ENCODE measurements around the gene UGT3A1.

The UGT3A1 gene

DNA sequence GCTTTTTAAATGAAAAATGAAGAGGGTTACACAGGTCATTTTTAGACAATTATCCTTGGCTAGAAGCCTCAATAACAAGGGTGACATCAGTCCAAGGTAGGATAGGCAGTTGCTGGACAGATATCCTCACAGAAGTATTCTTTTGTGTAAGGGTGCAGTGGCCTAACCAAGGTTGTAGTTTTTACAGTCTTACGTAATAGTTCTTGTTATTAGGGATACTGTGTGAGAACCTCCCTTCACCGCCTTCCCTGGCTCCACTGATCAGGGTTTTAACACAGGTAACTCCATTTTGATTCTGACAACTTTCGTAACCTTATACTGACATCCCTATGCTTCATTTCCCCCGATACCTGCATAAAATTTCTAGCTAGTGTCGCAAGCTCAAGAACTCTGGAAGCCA lies 44.1 kb downstream of the UGT3A1 start:
- 82 to 93% methylated on average over 2 to 4 of the region's 5 CpGs for WGBS, 2 experiments (ENCODE audit: insufficient coverage in 2 of 2)
- no peaks in the 10 kb centered on the region for H3K4me1 ChIP-seq (ENCODE audit: control insufficient read depth, insufficient read depth, low read length, poor library complexity, severe bottlenecking)
- peaks cover 4% of the 10 kb centered on the region for H3K9me3 ChIP-seq (ENCODE audit: control insufficient read depth, low read length)
- H3K36me3 ChIP-seq (ENCODE audit: control insufficient read depth, insufficient read depth, low read length): no peaks in the 10 kb centered on the region
- no peak overlapping the region for H3K27ac ChIP-seq (ENCODE audit: low read depth, low read length, severe bottlenecking)
- no peak overlapping the region for H3K4me3 ChIP-seq (ENCODE audit: extremely low read depth, insufficient read depth, low read length, poor library complexity, severe bottlenecking)

DNA sequence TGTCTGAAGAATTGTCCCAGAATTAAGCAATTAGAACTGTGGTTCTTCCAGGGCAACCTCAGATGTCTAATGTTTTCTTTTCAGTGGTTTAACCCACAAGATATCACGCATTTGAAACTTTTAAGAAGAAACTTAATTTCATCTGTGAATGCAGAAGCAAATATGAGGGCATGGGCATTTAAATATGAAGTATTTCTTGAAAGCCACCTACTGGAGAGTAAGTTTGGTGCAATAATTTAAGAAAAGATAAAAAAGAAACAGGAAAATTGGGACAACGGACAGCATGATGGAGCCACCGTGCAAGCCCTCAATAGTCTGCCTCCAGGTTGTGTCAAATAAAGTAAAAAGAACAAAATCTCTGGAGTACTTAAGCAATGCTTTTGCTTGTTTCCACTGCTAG lies 51.6 kb downstream of the UGT3A1 start:
- 79 to 100% methylated on average over 2 of the region's 3 CpGs for WGBS, 2 experiments (ENCODE audit: insufficient coverage in 2 of 2)
- peaks cover 4% of the 10 kb centered on the region for H3K9me3 ChIP-seq (ENCODE audit: control insufficient read depth, low read length)
- no peaks in the 10 kb centered on the region for H3K36me3 ChIP-seq (ENCODE audit: control insufficient read depth, insufficient read depth, low read length)
- H3K4me1 ChIP-seq (ENCODE audit: control insufficient read depth, insufficient read depth, low read length, poor library complexity, severe bottlenecking): no peaks in the 10 kb centered on the region
- H3K4me3 ChIP-seq (ENCODE audit: extremely low read depth, insufficient read depth, low read length, poor library complexity, severe bottlenecking): no peak overlapping the region
- H3K27ac ChIP-seq (ENCODE audit: low read depth, low read length, severe bottlenecking): no peak overlapping the region

DNA sequence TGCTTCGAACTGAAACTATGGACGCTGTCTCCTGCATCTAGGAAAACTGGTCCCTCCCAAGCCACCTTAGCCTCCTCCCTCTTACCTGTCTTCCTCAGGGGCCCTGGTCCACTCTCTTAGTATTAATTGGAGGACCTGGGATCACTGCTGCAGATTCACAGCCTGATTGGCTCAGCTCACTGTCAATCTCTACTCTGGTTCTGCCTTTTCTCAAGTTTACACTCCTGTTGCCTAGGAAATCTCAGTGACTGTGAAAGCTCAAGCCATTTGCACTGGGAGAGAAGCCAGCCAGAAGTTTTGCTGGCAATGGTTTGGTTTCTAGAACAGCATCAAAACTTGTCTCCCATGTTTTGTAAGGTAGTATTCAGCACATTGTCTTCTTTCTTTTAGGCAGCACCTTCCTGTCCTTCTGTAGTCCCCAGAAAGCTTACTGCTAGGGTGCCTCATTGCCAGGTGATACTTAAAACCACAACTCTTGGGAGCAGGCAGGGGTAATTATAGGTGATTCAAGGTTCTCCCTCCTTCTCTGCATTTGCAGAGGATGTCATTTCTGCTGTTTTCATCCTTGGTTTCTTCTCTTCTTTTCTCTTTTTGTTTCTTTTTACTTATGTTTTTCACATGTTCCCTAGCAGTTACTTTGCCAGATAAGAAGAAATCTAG lies 52.5 kb downstream of the UGT3A1 start, which contains the start of gene CAPSL:
Gene CAPSL, minus strand, starts transcription at position 55 of the 660 bp plus-strand sequence. CDS start 17,502 bp downstream, outside the sequence.
- Histone ChIP-seq H3K4me3 (ENCODE audit: extremely low read depth, insufficient read depth, low read length, poor library complexity, severe bottlenecking) (no peak within 1 kb of the TSS), H3K27ac (ENCODE audit: low read depth, low read length, severe bottlenecking) (no peak within 1 kb of the TSS), H3K36me3 (ENCODE audit: control insufficient read depth, insufficient read depth, low read length) (no peaks in the 10 kb centered on the region), H3K4me1 (ENCODE audit: control insufficient read depth, insufficient read depth, low read length, poor library complexity, severe bottlenecking) (no peaks in the 10 kb centered on the region), H3K9me3 (ENCODE audit: control insufficient read depth, low read length) (no peaks in the 10 kb centered on the region)
- WGBS, 2 experiments (ENCODE audit: insufficient coverage in 2 of 2): 50 to 60% methylated on average over 1 to 2 of the region's 2 CpGs

DNA sequence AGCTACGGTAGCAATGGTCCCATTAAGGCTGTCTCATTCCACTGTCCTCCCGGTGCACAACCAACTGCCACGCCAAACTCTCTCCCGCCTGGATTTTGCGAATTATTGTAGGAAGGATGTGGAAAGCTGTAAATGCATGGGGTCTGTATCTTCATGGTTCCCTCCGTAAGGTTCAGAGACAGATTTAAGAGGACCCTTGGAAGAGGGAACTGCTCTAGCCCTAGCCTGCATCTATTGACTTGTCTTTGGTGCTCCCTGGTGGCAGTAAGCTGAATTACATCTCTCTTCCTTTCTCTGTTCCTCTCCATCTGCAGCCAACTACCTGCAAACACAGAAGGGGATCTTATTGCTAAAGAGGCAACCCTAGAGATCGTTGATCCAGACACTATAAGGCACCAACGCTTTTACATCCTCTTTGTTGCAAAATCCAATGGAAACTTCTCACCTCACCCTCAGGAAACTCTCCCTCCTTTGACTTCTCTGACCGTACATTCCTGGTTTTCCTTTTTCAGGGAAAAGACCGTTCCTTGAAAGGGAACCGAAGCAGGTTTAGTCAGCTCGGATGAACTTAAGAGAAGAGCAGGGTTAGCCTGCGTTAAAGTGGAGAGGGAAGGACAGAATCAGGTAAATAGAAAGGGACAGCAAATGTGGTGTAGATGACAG lies 64.7 kb downstream of the UGT3A1 start:
- H3K4me1 ChIP-seq (ENCODE audit: control insufficient read depth, insufficient read depth, low read length, poor library complexity, severe bottlenecking): no peaks in the 10 kb centered on the region
- 48 to 54% methylated on average over 11 to 12 of the region's 13 CpGs for WGBS, 2 experiments (ENCODE audit: insufficient coverage in 2 of 2)
- H3K9me3 ChIP-seq (ENCODE audit: control insufficient read depth, low read length): no peaks in the 10 kb centered on the region
- no peaks in the 10 kb centered on the region for H3K36me3 ChIP-seq (ENCODE audit: control insufficient read depth, insufficient read depth, low read length)
- H3K27ac ChIP-seq (ENCODE audit: low read depth, low read length, severe bottlenecking): no peak overlapping the region
- H3K4me3 ChIP-seq (ENCODE audit: extremely low read depth, insufficient read depth, low read length, poor library complexity, severe bottlenecking): no peak overlapping the region

DNA sequence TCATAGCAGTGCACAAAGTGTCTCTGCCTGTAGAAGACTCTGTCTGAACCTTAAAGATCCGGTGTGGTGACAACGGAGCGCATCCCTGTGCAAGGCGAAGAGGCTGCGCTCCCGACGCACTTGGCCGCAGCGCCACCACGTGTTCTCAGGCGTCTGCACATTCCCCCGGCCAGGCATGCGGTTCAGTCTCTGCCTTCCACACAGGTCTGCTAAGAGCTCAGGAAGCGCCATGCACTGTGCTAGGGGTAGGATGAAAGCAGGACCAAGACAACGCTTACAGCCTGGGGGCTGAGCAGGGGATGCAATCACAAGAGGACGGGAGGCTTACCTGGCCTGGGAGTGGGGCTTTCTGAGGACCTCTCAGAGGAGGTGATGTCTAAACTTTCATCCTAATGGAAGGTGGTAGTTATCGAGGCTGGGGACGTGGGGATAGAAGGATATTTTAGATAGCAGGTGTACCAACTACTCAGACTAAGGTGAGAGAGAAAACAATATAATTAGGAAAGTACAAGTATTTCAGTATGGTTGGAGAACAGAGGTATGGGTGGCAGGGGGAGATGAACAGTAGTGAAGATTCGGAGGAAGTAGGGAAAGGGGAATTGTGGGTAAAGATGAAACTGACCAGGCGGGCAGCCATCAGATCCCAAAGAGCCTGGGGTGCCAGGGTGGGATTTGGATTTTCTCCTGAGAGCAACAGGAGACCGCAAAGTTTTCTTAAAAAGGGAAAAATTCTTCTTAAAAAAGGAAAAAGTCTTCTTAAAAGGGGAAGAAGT lies 66.1 kb downstream of the UGT3A1 start:
- Histone ChIP-seq H3K9me3 (ENCODE audit: control insufficient read depth, low read length) (no peaks in the 10 kb centered on the region), H3K36me3 (ENCODE audit: control insufficient read depth, insufficient read depth, low read length) (no peaks in the 10 kb centered on the region), H3K27ac (ENCODE audit: low read depth, low read length, severe bottlenecking) (no peak overlapping the region), H3K4me3 (ENCODE audit: extremely low read depth, insufficient read depth, low read length, poor library complexity, severe bottlenecking) (no peak overlapping the region), H3K4me1 (ENCODE audit: control insufficient read depth, insufficient read depth, low read length, poor library complexity, severe bottlenecking) (no peaks in the 10 kb centered on the region)
- WGBS, 2 experiments (ENCODE audit: insufficient coverage in 2 of 2): 20 to 35% methylated on average over 13 to 20 of the region's 21 CpGs

DNA sequence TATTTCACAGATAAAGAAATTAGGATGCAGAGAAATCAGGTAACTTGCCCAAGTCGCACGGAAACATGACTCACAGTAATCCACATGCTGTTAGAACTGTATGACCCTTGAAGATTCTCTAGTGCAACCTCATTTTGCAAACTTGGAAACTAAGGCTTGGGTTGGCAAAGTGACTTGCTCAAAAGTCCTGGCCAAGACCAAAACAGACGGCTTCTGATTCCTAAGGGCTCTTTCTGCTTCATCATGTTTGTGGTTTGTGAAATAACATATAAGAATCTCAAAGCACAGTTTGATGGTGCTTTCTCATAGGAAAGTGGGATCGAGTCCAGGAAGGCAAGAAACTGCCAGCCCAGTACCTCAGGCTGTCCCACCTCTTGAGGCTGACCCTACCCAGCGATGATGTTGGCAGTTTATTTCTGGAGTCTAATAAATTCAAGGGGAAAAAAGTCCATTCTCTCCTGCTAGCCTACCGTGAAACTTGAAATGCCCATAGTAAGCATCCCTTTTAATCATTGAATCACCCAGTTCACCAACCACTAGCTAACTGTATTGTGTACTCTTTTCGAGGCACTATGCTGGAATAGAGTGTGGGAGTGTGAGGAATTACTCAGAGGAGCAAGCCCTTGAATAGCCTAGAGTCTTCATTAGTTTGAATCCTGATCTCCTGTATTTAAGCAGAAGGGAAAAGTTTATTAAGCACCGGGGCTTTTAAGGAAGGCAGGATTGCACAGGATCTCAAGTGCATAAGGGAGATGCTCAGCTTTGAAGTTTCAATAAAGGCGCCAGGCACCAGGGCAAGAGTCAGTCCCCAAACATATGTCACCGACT lies 66.9 kb downstream of the UGT3A1 start:
- no peaks in the 10 kb centered on the region for H3K9me3 ChIP-seq (ENCODE audit: control insufficient read depth, low read length)

DNA sequence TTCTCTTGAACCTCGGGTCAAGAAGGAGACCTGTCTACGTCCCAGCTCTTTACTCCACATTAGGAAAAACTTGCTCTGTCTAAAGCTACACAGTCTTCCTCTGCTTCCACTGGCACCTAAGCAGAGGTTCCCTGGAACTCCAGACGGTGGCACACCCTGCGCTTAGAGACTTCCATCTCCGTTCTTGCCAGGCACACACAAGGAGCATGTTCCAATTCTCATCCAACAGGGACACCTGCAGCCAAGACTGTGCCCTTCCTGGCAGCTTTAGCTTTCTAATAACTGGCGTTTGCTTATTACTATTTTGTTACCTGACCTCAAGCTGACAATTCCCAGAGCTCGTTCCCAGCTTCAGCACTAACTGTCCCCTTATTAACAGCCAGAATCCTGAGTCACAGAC lies 68.7 kb downstream of the UGT3A1 start:
- no peaks in the 10 kb centered on the region for H3K9me3 ChIP-seq (ENCODE audit: control insufficient read depth, low read length)
- no peak overlapping the region for H3K4me3 ChIP-seq (ENCODE audit: extremely low read depth, insufficient read depth, low read length, poor library complexity, severe bottlenecking)
- 83 to 84% methylated on average over 6 to 7 of the region's 7 CpGs for WGBS, 2 experiments (ENCODE audit: insufficient coverage in 2 of 2)
- no peaks in the 10 kb centered on the region for H3K36me3 ChIP-seq (ENCODE audit: control insufficient read depth, insufficient read depth, low read length)
- no peak overlapping the region for H3K27ac ChIP-seq (ENCODE audit: low read depth, low read length, severe bottlenecking)
- H3K4me1 ChIP-seq (ENCODE audit: control insufficient read depth, insufficient read depth, low read length, poor library complexity, severe bottlenecking): no peaks in the 10 kb centered on the region

More for the DNA sequence above, 66.9 kb downstream of the UGT3A1 start:
- Histone ChIP-seq H3K36me3 (ENCODE audit: control insufficient read depth, insufficient read depth, low read length) (no peaks in the 10 kb centered on the region), H3K4me3 (ENCODE audit: extremely low read depth, insufficient read depth, low read length, poor library complexity, severe bottlenecking) (no peak overlapping the region), H3K27ac (ENCODE audit: low read depth, low read length, severe bottlenecking) (no peak overlapping the region), H3K4me1 (ENCODE audit: control insufficient read depth, insufficient read depth, low read length, poor library complexity, severe bottlenecking) (no peaks in the 10 kb centered on the region)
- 44 to 63% methylated on average over 5 to 7 of the region's 10 CpGs for WGBS, 2 experiments (ENCODE audit: insufficient coverage in 2 of 2)

DNA sequence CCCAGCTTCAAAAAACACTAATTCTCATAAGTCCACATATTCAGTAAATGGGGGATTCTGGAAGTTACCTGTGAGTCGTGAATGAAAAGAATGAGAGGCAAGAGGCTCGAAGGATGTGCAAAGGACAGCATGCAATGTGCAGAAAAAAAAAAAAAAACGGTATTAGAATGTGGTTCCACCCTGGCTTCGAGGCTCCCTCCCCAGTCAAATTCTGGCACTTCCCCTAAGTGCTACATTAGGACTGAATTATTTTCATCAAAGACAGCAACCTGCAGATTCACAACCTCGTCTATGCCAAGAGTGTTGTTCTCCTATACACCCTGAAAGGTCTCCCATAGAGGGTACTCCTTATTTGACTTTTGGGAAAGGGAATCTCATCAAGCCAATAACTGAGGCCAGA lies 69.3 kb downstream of the UGT3A1 start:
- Histone ChIP-seq H3K36me3 (ENCODE audit: control insufficient read depth, insufficient read depth, low read length) (no peaks in the 10 kb centered on the region), H3K27ac (ENCODE audit: low read depth, low read length, severe bottlenecking) (no peak overlapping the region), H3K9me3 (ENCODE audit: control insufficient read depth, low read length) (no peaks in the 10 kb centered on the region), H3K4me1 (ENCODE audit: control insufficient read depth, insufficient read depth, low read length, poor library complexity, severe bottlenecking) (no peaks in the 10 kb centered on the region), H3K4me3 (ENCODE audit: extremely low read depth, insufficient read depth, low read length, poor library complexity, severe bottlenecking) (no peak overlapping the region)
- 82 to 90% methylated on average over 4 to 5 of the region's 5 CpGs for WGBS, 2 experiments (ENCODE audit: insufficient coverage in 2 of 2)

DNA sequence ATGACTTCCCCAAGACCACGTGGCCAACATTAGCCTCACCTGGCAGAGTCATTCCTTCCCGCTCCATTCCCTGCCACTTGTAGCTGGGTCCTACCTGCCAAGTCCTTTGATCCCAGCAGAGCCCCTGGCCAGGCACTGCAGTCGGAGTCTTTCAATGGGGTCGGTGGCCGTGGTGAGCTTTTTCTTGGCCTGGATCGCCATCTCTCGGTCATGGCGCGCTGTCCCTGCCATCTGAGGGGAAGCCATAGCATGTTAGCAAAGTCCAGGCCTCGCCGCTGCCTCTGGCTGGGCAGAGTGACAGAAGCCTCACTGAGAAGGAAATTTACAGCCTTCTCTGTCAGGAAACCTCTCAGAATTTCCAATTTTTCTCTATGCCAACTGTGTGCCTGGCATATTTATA lies 70.3 kb downstream of the UGT3A1 start:
- H3K27ac ChIP-seq (ENCODE audit: low read depth, low read length, severe bottlenecking): no peak overlapping the region

DNA sequence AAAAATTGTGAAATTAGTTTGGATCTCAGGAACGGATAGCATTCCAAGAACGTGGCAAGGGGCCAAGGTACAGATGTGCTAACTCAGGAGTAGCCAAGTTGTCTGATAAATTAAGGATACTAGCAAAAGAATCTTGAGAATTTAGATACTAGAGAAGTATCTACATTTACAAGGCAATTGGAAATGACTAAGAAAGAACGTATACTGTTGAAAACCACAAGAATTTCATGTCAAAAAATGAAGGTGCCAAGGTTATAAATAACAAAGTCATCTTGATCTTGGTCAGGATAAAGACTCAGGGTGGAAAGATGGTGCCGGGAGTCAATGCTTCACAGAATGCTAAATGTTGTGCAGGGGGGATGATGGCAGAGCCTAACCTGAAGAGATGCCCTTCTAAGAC lies 72.0 kb downstream of the UGT3A1 start:
- Histone ChIP-seq H3K27ac (ENCODE audit: low read depth, low read length, severe bottlenecking) (no peak overlapping the region), H3K36me3 (ENCODE audit: control insufficient read depth, insufficient read depth, low read length) (no peaks in the 10 kb centered on the region), H3K9me3 (ENCODE audit: control insufficient read depth, low read length) (no peaks in the 10 kb centered on the region), H3K4me1 (ENCODE audit: control insufficient read depth, insufficient read depth, low read length, poor library complexity, severe bottlenecking) (no peaks in the 10 kb centered on the region), H3K4me3 (ENCODE audit: extremely low read depth, insufficient read depth, low read length, poor library complexity, severe bottlenecking) (no peak overlapping the region)
- 75 to 100% methylated on average over 1 to 3 of the region's 4 CpGs for WGBS, 2 experiments (ENCODE audit: insufficient coverage in 2 of 2)

More for the DNA sequence above, 70.3 kb downstream of the UGT3A1 start:
- Histone ChIP-seq H3K4me1 (ENCODE audit: control insufficient read depth, insufficient read depth, low read length, poor library complexity, severe bottlenecking) (no peaks in the 10 kb centered on the region), H3K9me3 (ENCODE audit: control insufficient read depth, low read length) (no peaks in the 10 kb centered on the region), H3K4me3 (ENCODE audit: extremely low read depth, insufficient read depth, low read length, poor library complexity, severe bottlenecking) (no peak overlapping the region), H3K36me3 (ENCODE audit: control insufficient read depth, insufficient read depth, low read length) (no peaks in the 10 kb centered on the region)
- WGBS, 2 experiments (ENCODE audit: insufficient coverage in 2 of 2): 69% methylated on average over 11 of the region's 11 CpGs

All from mesodermal cell (in vitro differentiated cells).